ENCODE data around the gene POTEM.
"Not testable (repeated sequence)": the region's sequence is repeated elsewhere in the genome, so short reads cannot be mapped to it uniquely, and the experiment has no call there.

POTEM gene
- long read RNA-seq, donor 1 = 0 reads
- long read RNA-seq, donor 2 = 0 reads
- long read RNA-seq, donor 3 = 0 reads
- long read RNA-seq, donor 4 = 0 reads
- long read RNA-seq, donor 5 = 0 reads
- long read RNA-seq, donor 6 = 0 reads
- long read RNA-seq, donor 7 = 0 reads
- long read RNA-seq, donor 8 = 0 reads

GRCh38 chr14:18967134-18967533, at the start of gene POTEM:
Gene POTEM, plus strand, starts transcription at chr14:18967434. Its CDS starts 52 bp downstream, at chr14:18967486.
- not testable (repeated sequence) for DNase-seq

GRCh38 chr14:18918345-18918744, 48.9 kb upstream of the POTEM start:
- not testable (repeated sequence) for DNase-seq

- not testable (repeated sequence) for DNase-seq
Observed at GRCh38 chr14:18920052-18920451, 47.2 kb upstream of the POTEM start.

GRCh38 chr14:18921055-18921701, 46.1 kb upstream of the POTEM start:
- DNase-seq = not testable (repeated sequence)

GRCh38 chr14:18936848-18937247, 30.4 kb upstream of the POTEM start:
- DNase-seq = not testable (repeated sequence)

GRCh38 chr14:18938733-18939132, 28.5 kb upstream of the POTEM start:
- DNase-seq = not testable (repeated sequence)

GRCh38 chr14:18949939-18950338, 17.3 kb upstream of the POTEM start:
- not testable (repeated sequence) for DNase-seq

GRCh38 chr14:18953085-18953484, 14.1 kb upstream of the POTEM start:
- not testable (repeated sequence) for DNase-seq

- DNase-seq = not testable (repeated sequence)
Observed at GRCh38 chr14:18955816-18956215, 11.4 kb upstream of the POTEM start.

GRCh38 chr14:18961576-18961975, 5.7 kb upstream of the POTEM start:
- DNase-seq = not testable (repeated sequence)

- DNase-seq = not testable (repeated sequence)
Observed at GRCh38 chr14:18962143-18962542, 5.1 kb upstream of the POTEM start.

- DNase-seq = not testable (repeated sequence)
Observed at GRCh38 chr14:18963276-18963675, 4.0 kb upstream of the POTEM start.

- not testable (repeated sequence) for DNase-seq
Observed at GRCh38 chr14:18964878-18965277, 2.4 kb upstream of the POTEM start.

GRCh38 chr14:19002566-19002965, 35.3 kb downstream of the POTEM start:
- not testable (repeated sequence) for DNase-seq

GRCh38 chr14:19006490-19006889, 39.3 kb downstream of the POTEM start:
- not testable (repeated sequence) for DNase-seq

GRCh38 chr14:19007678-19008077, 40.4 kb downstream of the POTEM start:
- DNase-seq = not testable (repeated sequence)

GRCh38 chr14:19011029-19011428, 43.8 kb downstream of the POTEM start:
- not testable (repeated sequence) for DNase-seq

GRCh38 chr14:19011703-19012102, 44.5 kb downstream of the POTEM start:
- DNase-seq = not testable (repeated sequence)

- not testable (repeated sequence) for DNase-seq
Observed at GRCh38 chr14:19015185-19015584, 48.0 kb downstream of the POTEM start.

- not testable (repeated sequence) for DNase-seq
Observed at GRCh38 chr14:19025080-19025589, 57.9 kb downstream of the POTEM start.

GRCh38 chr14:19026649-19027351, 59.6 kb downstream of the POTEM start:
- not testable (repeated sequence) for DNase-seq

GRCh38 chr14:19027895-19028294, 60.7 kb downstream of the POTEM start:
- DNase-seq = not testable (repeated sequence)

- DNase-seq = not testable (repeated sequence)
Observed at GRCh38 chr14:19036811-19037382, 69.7 kb downstream of the POTEM start.
